NCI-H1436 treated with DMSO at 0.1 percent for 48 hours (cell line): ENCODE data around the gene UBE2V1.
"Not testable (repeated sequence)": the region's sequence is repeated elsewhere in the genome, so short reads cannot be mapped to it uniquely, and the experiment has no call there.

Source experiments
- DNase-seq: peaks from one replicate; lab custom pipeline; 2025; lab: John Stamatoyannopoulos, UW

Gene UBE2V1

GRCh38 chr20:50094522-50094921 is 18.4 kb downstream of the UBE2V1 start:
- DNase-seq = no peak

GRCh38 chr20:50093240-50093639 is 19.7 kb downstream of the UBE2V1 start:
- no peak for DNase-seq

GRCh38 chr20:50092436-50092835 is 20.5 kb downstream of the UBE2V1 start:
- DNase-seq = no peak

GRCh38 chr20:50089787-50090177 is 23.2 kb downstream of the UBE2V1 start:
- no peak for DNase-seq

DNA sequence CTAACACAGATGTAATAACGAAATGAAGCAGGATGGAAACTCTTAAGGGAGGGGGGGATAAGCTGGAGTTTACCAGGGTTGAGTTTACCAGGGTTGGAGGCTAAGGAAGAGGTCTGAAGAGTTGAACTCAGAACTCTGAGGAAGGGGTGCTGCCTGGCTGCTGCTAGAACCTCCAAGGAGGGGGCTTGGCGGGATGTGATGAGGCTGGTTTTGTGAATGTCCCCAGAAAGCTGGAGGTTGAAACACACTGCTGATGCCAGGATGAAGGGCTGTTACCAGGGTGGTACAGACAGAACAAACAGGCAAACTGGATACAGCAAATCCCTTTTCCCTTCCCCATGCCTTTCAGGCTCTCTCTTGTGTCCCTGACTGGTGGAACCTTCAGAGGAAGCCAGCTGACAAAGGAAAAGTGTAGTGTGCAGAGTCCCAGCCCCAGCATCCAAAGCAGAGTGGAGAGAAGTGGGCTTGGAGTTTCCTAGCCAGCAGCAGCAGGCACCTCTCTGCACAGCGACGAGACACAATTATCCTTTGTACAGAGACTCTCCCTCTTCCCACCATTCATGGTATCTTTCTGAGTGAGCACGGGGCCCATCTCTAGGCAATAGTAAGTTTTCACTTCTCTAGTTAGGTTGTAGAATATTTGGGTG is 23.7 kb downstream of the UBE2V1 start:
- no peak for DNase-seq

GRCh38 chr20:50088022-50088421 is 24.9 kb downstream of the UBE2V1 start:
- DNase-seq = no peak

DNA sequence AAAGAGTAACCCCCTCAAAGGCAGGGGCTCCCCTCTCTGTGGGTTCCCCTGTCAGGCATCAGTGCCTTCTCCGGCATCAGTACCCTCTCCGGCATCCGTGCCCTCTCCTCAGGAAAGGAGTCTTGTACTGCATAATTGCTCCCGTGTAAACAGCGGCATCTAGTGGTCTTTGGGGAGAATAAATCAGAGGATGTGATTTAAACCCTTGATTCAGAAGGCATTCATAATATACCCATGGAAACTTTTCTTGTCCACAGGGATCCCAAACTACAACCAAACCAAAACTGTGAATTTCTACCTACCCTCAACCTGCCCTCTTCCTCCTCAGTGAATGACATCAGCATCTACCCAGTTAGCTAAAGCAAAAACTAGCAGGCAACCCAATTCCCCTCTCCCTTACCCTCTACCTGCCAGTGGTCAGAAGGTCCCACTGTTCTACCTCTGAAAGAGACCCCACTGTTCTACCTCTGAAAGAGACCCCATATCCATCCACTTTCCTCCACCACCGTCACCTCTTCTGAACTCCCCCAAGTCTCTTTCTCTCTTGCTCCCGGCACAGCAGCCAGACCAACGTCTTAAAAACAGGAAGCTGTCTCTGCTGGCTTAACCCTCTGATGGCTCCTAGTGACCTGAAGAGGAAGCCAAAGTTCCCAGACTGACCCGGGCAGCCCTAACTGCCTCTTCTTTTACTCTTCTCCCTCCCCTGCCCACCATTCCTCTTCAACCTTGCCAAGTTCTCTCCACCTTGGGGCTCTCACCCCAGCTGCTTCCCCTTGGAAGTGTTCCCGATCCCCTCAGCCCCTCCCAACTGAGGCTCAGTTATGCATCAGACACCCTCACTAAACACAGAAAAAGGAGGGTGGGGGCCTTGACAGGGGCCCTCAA is 27.2 kb downstream of the UBE2V1 start:
- peak; percentile 32 for DNase-seq

GRCh38 chr20:50085146-50085480 is 27.8 kb downstream of the UBE2V1 start:
- DNase-seq = no peak

GRCh38 chr20:50083034-50083433 is 29.9 kb downstream of the UBE2V1 start:
- no peak for DNase-seq

- not testable (repeated sequence) for DNase-seq
Observed at GRCh38 chr20:50082056-50082455, 30.9 kb downstream of the UBE2V1 start.

GRCh38 chr20:50077818-50078601 is 34.9 kb downstream of the UBE2V1 start:
- DNase-seq = no peak

GRCh38 chr20:50073500-50073899 is 39.5 kb downstream of the UBE2V1 start:
- DNase-seq = no peak

GRCh38 chr20:50071039-50071888 is 41.7 kb downstream of the UBE2V1 start:
- peak; percentile 3 for DNase-seq

DNA sequence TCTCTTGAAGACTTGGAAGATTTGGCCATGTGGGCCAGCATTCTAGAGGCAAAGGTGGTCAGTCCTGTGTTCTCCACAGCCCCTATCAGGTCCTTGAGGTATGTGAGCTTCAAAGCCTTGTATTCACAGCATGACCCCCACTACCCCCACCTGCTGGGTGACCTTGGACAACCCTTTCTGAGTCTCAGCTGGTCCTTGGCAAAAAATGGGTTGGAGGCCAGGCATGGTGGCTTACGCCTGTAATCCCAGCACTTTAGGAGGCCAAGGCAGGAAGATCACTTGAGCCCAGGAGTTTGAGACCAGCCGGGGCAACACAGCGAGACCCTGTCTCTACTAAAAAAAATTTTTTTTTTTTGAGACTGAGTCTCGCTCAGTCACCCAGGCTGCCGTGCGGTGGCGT is 42.6 kb downstream of the UBE2V1 start:
- no peak for DNase-seq

DNA sequence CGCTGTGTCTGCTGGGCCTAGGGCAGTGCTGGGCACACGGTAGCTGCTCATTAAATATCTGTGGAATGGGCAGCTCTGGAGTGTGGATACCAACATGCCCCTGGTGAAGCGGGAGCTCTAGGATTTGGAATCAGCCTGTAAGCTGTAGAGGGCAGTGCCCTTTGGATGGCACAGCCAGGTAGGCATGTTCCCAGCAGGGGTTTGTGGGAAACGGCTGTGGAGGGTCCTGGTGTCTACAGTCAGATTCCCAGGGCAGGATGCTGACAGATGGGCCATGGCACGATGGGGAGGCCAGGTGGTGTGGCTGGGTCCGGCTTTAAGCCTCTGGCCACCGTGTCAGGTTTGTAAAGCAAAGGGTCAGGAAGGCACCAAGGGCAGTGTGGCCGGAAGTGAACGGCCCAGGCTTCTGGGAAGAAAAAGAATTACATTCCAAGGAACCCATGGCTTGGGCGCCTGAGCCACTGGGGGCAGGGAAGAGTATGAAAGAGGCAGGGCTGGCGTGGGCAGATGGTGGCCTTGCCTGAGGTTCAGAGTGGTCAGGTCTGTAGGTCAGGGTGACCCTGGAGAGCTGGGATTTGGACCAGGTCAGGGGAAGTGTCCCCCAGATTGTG is 44.8 kb downstream of the UBE2V1 start:
- DNase-seq = no peak

DNA sequence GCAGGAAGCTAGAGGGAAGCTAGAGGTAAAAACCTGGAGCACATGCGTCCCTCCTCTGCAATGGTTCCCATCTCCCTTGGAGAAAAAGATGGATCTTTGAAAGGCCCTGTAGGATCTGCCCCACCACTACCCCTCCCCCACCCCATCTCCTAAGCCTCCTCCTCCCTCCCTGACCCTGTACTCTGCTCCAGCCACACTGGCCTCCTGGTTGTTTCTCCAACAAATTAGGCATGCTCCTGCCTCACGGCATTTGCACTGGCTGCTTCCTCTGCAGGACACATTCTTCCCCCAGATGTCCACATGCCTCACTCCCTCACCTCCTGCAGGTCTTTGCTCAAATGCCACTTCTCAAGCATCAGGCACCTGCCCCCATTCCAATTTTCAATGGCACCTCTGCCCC is 45.5 kb downstream of the UBE2V1 start:
- DNase-seq = no peak

GRCh38 chr20:50067018-50067417 is 45.9 kb downstream of the UBE2V1 start:
- no peak for DNase-seq

- no peak for DNase-seq
Observed at GRCh38 chr20:50066161-50066834, 46.7 kb downstream of the UBE2V1 start.

- DNase-seq = no peak
Observed at GRCh38 chr20:50065325-50065615, 47.7 kb downstream of the UBE2V1 start.

GRCh38 chr20:50063763-50064162 is 49.2 kb downstream of the UBE2V1 start:
- not testable (repeated sequence) for DNase-seq
